HEK293T (cell line): ENCODE measurements around the gene CGREF1.

Experiments
- ARNT ChIP-seq: fragments of 450-650 bp; IDR thresholded peaks from 2 replicates; pipeline ENCODE4 v1.6.1; 2017; ENCODE audit warnings: mild to moderate bottlenecking
- BHLHE40 ChIP-seq: fragments of 450-650 bp; IDR thresholded peaks from 2 replicates; pipeline ENCODE4 v1.6.1; 2016; ENCODE audit warnings: mild to moderate bottlenecking, moderate library complexity, borderline replicate concordance
- CTBP1 ChIP-seq: fragments of 450-650 bp; IDR thresholded peaks from 2 replicates; pipeline ENCODE4 v1.6.1; 2016; ENCODE audit warnings: borderline replicate concordance
- ELF4 ChIP-seq: fragments of 450-650 bp; IDR thresholded peaks from 2 replicates; pipeline ENCODE4 v1.6.1; 2017; ENCODE audit warnings: antibody characterized with exemption
- FOXK2 ChIP-seq: fragments of 450-650 bp; IDR thresholded peaks from 2 replicates; pipeline ENCODE4 v1.6.1; 2016; ENCODE audit warnings: mild to moderate bottlenecking
- FOXM1 ChIP-seq: fragments of 450-650 bp; IDR thresholded peaks from 2 replicates; pipeline ENCODE4 v1.6.1; 2017; ENCODE audit warnings: mild to moderate bottlenecking, borderline replicate concordance
- LEF1 ChIP-seq: fragments of 450-650 bp; IDR thresholded peaks from 2 replicates; pipeline ENCODE4 v1.6.1; 2017; ENCODE audit warnings: mild to moderate bottlenecking, borderline replicate concordance
- PKNOX1 ChIP-seq: fragments of 450-650 bp; IDR thresholded peaks from 2 replicates; pipeline ENCODE4 v1.6.1; 2016
- SP1 ChIP-seq: fragments of 450-650 bp; IDR thresholded peaks from 2 replicates; pipeline ENCODE4 v1.6.1; 2017
- SUZ12 ChIP-seq: fragments of 450-650 bp; IDR thresholded peaks from 2 replicates; pipeline ENCODE4 v1.6.1; 2016; ENCODE audit warnings: mild to moderate bottlenecking
- TARDBP ChIP-seq: fragments of 450-650 bp; IDR thresholded peaks from 2 replicates; pipeline ENCODE4 v1.6.1; 2016
- ZNF384 ChIP-seq: fragments of 450-650 bp; IDR thresholded peaks from 2 replicates; pipeline ENCODE4 v1.6.1; 2016

- TF ChIP-seq TARDBP, result no peak
- TF ChIP-seq SP1, result no peak
- no peak for TF ChIP-seq ZNF384
- no peak for TF ChIP-seq CTBP1
- TF ChIP-seq FOXM1, result no peak
- no peak for TF ChIP-seq BHLHE40
- TF ChIP-seq SUZ12, result no peak
- no peak for TF ChIP-seq FOXK2
- no peak for TF ChIP-seq LEF1
- TF ChIP-seq ELF4, result no peak
- no peak for TF ChIP-seq ARNT
- no peak for TF ChIP-seq PKNOX1
Observed at GRCh38 chr2:27073782-27074181, 45.1 kb downstream of the CGREF1 start.
